H1 (cell line): ENCODE data around the gene HBS1L. TPM values are rescaled to one million over a fixed set of nuclear protein-coding genes. Genes with fewer than 3 reads are reported as not detected.

ENCODE experiments used
- CHD7 ChIP-seq: fragments of 300-600 bp; sonication (generic); IDR thresholded peaks from 2 replicates; pipeline ENCODE4 v1.7.1; 2012; ENCODE audit warnings: low read length, moderate library complexity, mild to moderate bottlenecking, inconsistent platforms; ENCODE audit not compliant: insufficient replicate concordance
- TAF7 ChIP-seq: optimal IDR thresholded peaks from 2 replicates; pipeline ENCODE3; 2011; ENCODE audit warnings: low read depth, mild to moderate bottlenecking, inconsistent platforms, low read length, moderate library complexity, borderline replicate concordance
- ZNF274 ChIP-seq: IDR thresholded peaks from 2 replicates; pipeline ENCODE4 v1.7.0; 2012; ENCODE audit warnings: low read length, borderline replicate concordance; ENCODE audit errors: extremely low read depth
- polyA plus RNA-seq, 7 experiments: library from polyadenylated mRNA; depleted of rRNA in 3 of 7; stranded (reverse) in 5 of 7; unstranded in 2 of 7; fragments of >200 nt in 5 of 7; fragments of 200-250 nt in 2 of 7; gene quantifications; 1 replicate in 5 of 7; 2 replicates in 1 of 7; 4 replicates in 1 of 7; pipeline versions ENCODE4 v1.2.1 to v1.2.3, GENCODE V29; 2011 to 2013; ENCODE audit warnings: missing spikeins in 2 of 7, mixed read lengths in 2 of 7
- total RNA-seq: library from RNA; stranded (reverse); fragmentation: NEBNext Ultra II Directional; extraction: Animal tissue kit (Norgen Biotek cat#: 25700); gene quantifications from 2 replicates; pipeline ENCODE4 v1.2.1, GENCODE V29; 2021

HBS1L gene
- total and polyA plus RNA-seq, 2 of the 8 experiments (the other 6 are each of a cell fraction or from before 2014, with no cell fraction given), result 28.1 to 97.1 TPM

- TF ChIP-seq CHD7 (no peak), ZNF274 (no peak), TAF7 (no peak)
Observed at GRCh38 chr6:134951494-134952263, 102.9 kb downstream of the HBS1L start (continued).
